RWPE2 (cell line): ENCODE data around the gene OR6B2.

ENCODE experiments used
- ATAC-seq: fragments of 200-7000 bp; cut with Tn5 transposase; 3 replicates; pipeline ENCODE4 v1.9.1; 2021; ENCODE audit warnings: low read depth
- DNase-seq: peaks from one replicate; pipeline ENCODE4 v3.0.0-alpha.2; 2020; ENCODE audit warnings: low spot score
- H3K27ac ChIP-seq: fragments of 450-650 bp; 2 replicates; pipeline ENCODE4 v1.5.1; 2017; ENCODE audit warnings: mild to moderate bottlenecking; ENCODE audit not compliant: poor library complexity, severe bottlenecking
- H3K27me3 ChIP-seq: fragments of 250-450 bp; sonication (Bioruptor Pico); 2 replicates; pipeline ENCODE4 v1.5.1; 2021; ENCODE audit warnings: mild to moderate bottlenecking, moderate library complexity; ENCODE audit not compliant: insufficient read depth, poor library complexity, severe bottlenecking
- H3K36me3 ChIP-seq: fragments of 250-450 bp; sonication (Bioruptor Pico); 2 replicates; pipeline ENCODE4 v1.5.1; 2020; ENCODE audit warnings: low read depth, mild to moderate bottlenecking, moderate library complexity
- H3K4me1 ChIP-seq: fragments of 250-450 bp; sonication (Bioruptor Pico); 2 replicates; pipeline ENCODE4 v1.5.1; 2021; ENCODE audit warnings: mild to moderate bottlenecking, moderate library complexity; ENCODE audit not compliant: insufficient read depth, poor library complexity, severe bottlenecking
- H3K4me3 ChIP-seq: fragments of 250-450 bp; sonication (Bioruptor Pico); 2 replicates; pipeline ENCODE4 v1.5.1; 2021; ENCODE audit warnings: mild to moderate bottlenecking, moderate library complexity; ENCODE audit not compliant: severe bottlenecking
- H3K9me3 ChIP-seq: fragments of 250-450 bp; sonication (Bioruptor Pico); 2 replicates; pipeline ENCODE4 v1.5.1; 2021; ENCODE audit warnings: mild to moderate bottlenecking, moderate library complexity; ENCODE audit not compliant: severe bottlenecking
- TF ChIP-seq, protein P1 (sequence below): fragments of 450-650 bp; IDR thresholded peaks from one replicate; pipeline ENCODE4 v1.5.1; 2017; ENCODE audit warnings: mild to moderate bottlenecking, moderate library complexity; ENCODE audit not compliant: poor library complexity, severe bottlenecking

The OR6B2 gene

DNA sequence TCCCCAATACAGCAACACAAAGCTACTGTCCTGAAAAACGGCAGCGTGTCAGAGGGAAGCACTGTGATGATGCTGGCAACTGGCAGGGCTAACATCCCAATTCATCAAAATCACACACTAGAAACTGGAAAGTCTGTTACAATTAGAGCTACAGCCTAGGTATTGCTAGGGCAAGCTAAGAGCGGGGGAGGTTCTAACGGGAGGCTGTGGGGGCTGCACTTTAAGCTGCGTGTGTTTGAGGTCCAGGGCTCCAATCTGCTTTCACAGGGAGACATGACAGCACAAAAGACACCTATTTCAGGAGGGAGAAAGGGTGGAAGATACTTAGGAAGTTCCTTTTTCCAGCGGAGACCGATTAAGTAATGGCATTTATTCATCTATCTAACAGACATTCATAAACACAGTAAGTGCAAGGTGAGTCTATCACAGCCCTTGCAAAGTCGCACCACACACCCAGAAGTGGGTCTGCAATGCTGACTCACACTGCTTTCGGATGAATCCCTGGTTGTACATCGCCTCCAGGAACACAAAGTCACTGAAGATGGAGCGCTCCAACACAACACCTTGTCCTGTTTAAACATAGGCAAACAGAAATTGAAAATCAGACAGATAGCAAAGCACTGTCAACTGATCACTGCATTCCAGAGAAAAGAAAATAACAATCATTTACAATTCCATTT is 12.0 kb downstream of the OR6B2 start:
- DNase-seq: no peak
- Histone ChIP-seq H3K4me3 (no peak overlapping the region), H3K36me3 (peaks cover 74% of the 10 kb centered on the region), H3K27me3 (no peaks in the 10 kb centered on the region), H3K4me1 (no peaks in the 10 kb centered on the region), H3K9me3 (no peaks in the 10 kb centered on the region), H3K27ac (no peak overlapping the region)
- no peak for ATAC-seq
- TF ChIP-seq, protein P1, sequence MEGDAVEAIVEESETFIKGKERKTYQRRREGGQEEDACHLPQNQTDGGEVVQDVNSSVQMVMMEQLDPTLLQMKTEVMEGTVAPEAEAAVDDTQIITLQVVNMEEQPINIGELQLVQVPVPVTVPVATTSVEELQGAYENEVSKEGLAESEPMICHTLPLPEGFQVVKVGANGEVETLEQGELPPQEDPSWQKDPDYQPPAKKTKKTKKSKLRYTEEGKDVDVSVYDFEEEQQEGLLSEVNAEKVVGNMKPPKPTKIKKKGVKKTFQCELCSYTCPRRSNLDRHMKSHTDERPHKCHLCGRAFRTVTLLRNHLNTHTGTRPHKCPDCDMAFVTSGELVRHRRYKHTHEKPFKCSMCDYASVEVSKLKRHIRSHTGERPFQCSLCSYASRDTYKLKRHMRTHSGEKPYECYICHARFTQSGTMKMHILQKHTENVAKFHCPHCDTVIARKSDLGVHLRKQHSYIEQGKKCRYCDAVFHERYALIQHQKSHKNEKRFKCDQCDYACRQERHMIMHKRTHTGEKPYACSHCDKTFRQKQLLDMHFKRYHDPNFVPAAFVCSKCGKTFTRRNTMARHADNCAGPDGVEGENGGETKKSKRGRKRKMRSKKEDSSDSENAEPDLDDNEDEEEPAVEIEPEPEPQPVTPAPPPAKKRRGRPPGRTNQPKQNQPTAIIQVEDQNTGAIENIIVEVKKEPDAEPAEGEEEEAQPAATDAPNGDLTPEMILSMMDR: no peak

DNA sequence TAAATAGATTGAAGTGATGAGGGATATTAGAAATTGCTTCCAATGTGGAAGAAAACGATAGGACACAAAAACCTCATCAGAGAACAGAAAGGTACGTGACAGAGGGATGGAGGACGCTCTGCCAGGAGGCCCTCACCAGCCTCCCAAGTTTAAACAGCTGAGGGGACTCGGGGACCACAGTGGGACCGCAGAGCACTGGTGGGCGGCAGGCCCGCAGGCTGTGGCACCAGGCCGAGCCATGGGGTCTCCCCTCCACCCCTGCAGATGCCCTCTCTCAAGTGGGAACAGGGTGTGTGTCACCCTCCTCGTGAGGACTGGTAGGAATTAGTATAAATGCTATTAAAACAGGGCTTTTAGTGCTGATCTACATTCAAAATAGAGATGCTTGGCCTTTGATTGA is 15.9 kb downstream of the OR6B2 start:
- TF ChIP-seq, protein P1: no peak
- H3K27me3 ChIP-seq: no peaks in the 10 kb centered on the region
- H3K4me1 ChIP-seq: no peaks in the 10 kb centered on the region
- ATAC-seq: no peak
- H3K4me3 ChIP-seq: no peak overlapping the region
- H3K36me3 ChIP-seq: peaks cover 85% of the 10 kb centered on the region
- no peaks in the 10 kb centered on the region for H3K9me3 ChIP-seq
- H3K27ac ChIP-seq: no peak overlapping the region
- DNase-seq: no peak

DNA sequence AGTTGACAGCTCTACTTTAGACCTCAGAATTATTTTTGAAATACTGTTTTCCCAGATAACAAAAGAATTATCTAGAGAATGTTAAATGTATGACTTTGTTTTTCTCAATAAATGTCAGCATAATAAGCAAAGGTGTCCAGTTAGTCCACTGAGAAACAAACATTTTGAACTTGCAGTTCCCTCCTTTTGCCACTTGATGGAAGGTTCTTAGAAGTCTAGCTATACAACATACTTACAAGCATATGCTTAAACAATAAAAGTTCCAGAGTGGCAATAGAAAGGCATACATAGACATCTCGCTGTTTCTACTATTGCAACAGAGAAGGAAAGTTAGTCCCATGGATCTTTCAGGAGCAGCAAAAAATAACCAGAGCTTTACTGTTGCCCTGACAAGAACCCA is 16.9 kb downstream of the OR6B2 start:
- TF ChIP-seq, protein P1: peak; percentile 20
- H3K36me3 ChIP-seq: peaks cover 85% of the 10 kb centered on the region
- no peaks in the 10 kb centered on the region for H3K9me3 ChIP-seq
- no peaks in the 10 kb centered on the region for H3K4me1 ChIP-seq
- no peak for ATAC-seq
- no peak overlapping the region for H3K4me3 ChIP-seq
- H3K27me3 ChIP-seq: no peaks in the 10 kb centered on the region
- H3K27ac ChIP-seq: no peak overlapping the region
- DNase-seq: no peak

DNA sequence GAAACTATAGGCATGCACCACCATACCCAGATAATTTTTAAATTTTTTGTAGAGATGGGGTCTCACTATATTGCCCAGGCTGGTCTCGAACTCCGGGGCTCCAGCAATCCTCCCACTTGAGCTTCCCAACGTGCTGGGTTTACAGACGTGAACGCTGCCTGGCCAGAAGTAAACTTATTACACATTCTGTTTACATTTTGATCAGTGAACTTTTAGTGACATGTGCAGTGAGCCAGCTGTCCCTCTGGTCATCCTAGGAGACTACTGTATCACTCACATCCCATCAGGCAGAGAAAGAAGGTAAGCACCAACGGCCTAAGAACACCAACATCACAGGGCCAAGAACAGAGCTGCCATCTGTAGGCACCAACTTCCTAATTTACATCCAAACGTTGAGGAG is 27.2 kb downstream of the OR6B2 start:
- TF ChIP-seq, protein P1: no peak
- no peak overlapping the region for H3K27ac ChIP-seq
- H3K4me3 ChIP-seq: no peak overlapping the region
- ATAC-seq: no peak
- DNase-seq: no peak
- H3K27me3 ChIP-seq: no peaks in the 10 kb centered on the region
- H3K4me1 ChIP-seq: no peaks in the 10 kb centered on the region
- H3K9me3 ChIP-seq: no peaks in the 10 kb centered on the region
- peaks cover 84% of the 10 kb centered on the region for H3K36me3 ChIP-seq

DNA sequence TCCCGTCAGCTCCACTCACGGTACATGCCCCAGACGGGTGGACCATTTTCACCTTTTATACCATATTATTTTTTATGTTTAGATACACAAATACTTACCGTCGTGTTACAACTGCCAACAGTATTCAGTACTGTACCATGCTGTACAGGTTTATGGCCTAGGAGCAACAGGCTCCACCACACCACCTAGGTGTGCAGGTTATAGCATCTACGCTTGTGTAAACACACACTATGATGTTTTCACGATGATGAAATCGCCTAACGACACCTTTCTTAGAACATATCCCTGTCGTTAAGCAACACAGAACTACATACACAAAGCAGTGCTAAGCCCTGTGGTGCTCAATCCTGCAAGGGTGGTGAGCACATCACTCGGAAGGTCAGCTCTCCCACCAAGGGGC is 29.6 kb downstream of the OR6B2 start:
- Histone ChIP-seq H3K27ac (no peak overlapping the region), H3K36me3 (peaks cover 74% of the 10 kb centered on the region), H3K4me3 (no peak overlapping the region), H3K9me3 (no peaks in the 10 kb centered on the region), H3K27me3 (no peaks in the 10 kb centered on the region), H3K4me1 (no peaks in the 10 kb centered on the region)
- TF ChIP-seq, protein P1: no peak
- ATAC-seq (no peak), DNase-seq (no peak)
